Spinal cord (tissue), 10 donors: Measurements from ENCODE around the gene TAF3. TPM values are rescaled to one million over a fixed set of nuclear protein-coding genes. Genes with fewer than 3 reads are reported as not detected.
A peak's percentile ranks its signal among the peaks of the same experiment; 100 is the strongest.

Experiments used
- DNase-seq, 6 donors: peaks; one replicate each; pipeline versions ENCODE4 v3.0.0 to v3.0.0-alpha.2; 2013 to 2015; ENCODE audit warnings: low spot score in 6 of 6, low read depth in 4 of 6
- H3K27ac ChIP-seq: one replicate; pipeline ENCODE4 v1.5.1; 2013; ENCODE audit warnings: low read depth, low read length, control low read depth
- H3K27me3 ChIP-seq: one replicate; pipeline ENCODE4 v1.6.1; 2013; ENCODE audit warnings: low read length; ENCODE audit not compliant: control insufficient read depth, insufficient read depth
- H3K36me3 ChIP-seq: one replicate; pipeline ENCODE4 v1.6.1; 2013; ENCODE audit warnings: low read length; ENCODE audit not compliant: control insufficient read depth, insufficient read depth
- H3K4me1 ChIP-seq: one replicate; pipeline ENCODE4 v1.6.1; 2013; ENCODE audit warnings: low read length; ENCODE audit not compliant: control insufficient read depth, insufficient read depth
- H3K4me3 ChIP-seq: one replicate; pipeline ENCODE4 v1.5.1; 2013; ENCODE audit warnings: low read depth, low read length, control low read depth
- H3K9me3 ChIP-seq: one replicate; pipeline ENCODE4 v1.6.1; 2013; ENCODE audit warnings: low read length; ENCODE audit not compliant: control insufficient read depth, insufficient read depth
- WGBS: methylation state at CpG from one replicate; pipeline ENCODE4 v1.1.5; 2013; ENCODE audit warnings: missing lambda C conversion rate; ENCODE audit not compliant: insufficient coverage; 5-methylcytosine and 5-hydroxymethylcytosine counted together
- polyA plus RNA-seq, 2 donors: library from polyadenylated mRNA; unstranded; fragments of 120-200 nt; gene quantifications; one replicate each; pipeline ENCODE4 v1.2.1, GENCODE V29; 2013; ENCODE audit not compliant: insufficient read length in 2 of 2
- total RNA-seq, 2 donors: library from RNA; depleted of rRNA in 1 of 2; stranded (reverse); fragments of 120-200 nt in 1 of 2; fragments of >200 nt in 1 of 2; gene quantifications; one replicate each; pipeline versions ENCODE4 v1.2.3 to v1.2.4, GENCODE V29; 2013 to 2014
- donor health status: healthy.

Gene TAF3
- total and polyA plus RNA-seq, 4 donors: 3.8 to 10.8 (median 6.1) TPM

DNA sequence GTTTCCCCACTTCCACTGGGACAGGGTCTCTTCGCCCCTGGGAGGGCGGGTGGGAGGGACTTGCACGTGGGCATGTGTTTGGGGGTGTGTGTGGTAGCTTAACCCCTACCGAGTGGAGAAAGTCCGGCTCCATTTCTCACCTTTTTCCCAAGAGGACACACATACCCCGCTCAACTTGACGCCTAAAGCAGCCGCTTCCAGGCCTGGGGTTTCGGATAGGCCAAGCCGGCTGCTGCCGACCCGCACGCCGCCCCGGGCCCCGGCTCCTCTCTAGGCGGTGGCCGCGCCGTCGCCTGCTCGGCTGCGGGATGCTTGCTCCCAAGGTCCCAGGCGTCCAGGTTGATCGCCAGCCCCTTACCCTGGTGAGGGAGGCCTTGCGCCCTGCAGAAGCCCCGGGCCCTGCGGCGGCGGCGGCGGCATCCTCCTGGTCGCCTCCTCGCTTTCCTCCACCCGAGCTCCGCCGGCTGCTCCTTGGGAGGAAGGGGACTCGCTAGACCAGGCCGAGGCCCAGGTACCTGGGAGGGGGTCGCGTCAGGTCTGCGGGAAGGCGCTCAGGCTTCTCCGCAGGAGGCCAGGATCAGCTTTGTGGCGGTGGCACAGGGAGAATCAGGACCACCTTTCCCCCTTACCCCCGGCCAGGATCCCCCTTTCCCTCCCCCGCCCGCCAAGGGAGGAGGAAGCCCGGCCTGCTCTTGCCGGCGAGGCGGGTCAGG lies 233.0 kb downstream of the TAF3 start:
- Histone ChIP-seq H3K4me3 (no peak overlapping the region), H3K27me3 (peaks cover 98% of the 10 kb centered on the region), H3K9me3 (no peaks in the 10 kb centered on the region), H3K4me1 (peaks cover 76% of the 10 kb centered on the region), H3K27ac (no peak overlapping the region), H3K36me3 (no peaks in the 10 kb centered on the region)
- DNase-seq: peak in 2 of 6 donors; percentile 6 to 39
- 5% methylated on average over 43 of the region's 52 CpGs for WGBS

DNA sequence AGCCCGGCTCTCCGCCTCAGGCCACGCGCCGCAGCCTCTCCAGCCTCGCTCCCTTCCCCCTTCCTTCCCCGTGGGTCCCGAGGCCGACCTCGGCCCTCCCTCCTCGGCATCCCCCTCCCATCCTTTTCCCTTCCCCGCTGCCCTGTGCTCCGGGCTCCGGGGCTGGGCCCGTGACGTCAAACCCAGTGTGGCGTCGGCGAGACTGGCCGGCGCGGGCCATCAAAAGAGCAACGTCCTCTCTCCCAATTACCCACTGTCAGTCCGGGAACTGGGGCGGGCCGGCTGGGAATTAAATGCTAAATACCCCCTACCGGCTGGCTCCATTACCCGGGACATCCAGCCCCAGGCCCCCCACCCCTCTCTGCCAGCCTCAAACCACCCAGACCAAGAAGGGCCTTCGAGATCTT lies 233.5 kb downstream of the TAF3 start:
- Histone ChIP-seq H3K9me3 (no peaks in the 10 kb centered on the region), H3K27ac (no peak overlapping the region), H3K27me3 (peaks cover 98% of the 10 kb centered on the region), H3K4me3 (no peak overlapping the region), H3K36me3 (no peaks in the 10 kb centered on the region), H3K4me1 (peaks cover 76% of the 10 kb centered on the region)
- WGBS: under 1% methylated on average over 29 of the region's 29 CpGs
- peak in 1 of 6 donors; percentile 37 for DNase-seq

DNA sequence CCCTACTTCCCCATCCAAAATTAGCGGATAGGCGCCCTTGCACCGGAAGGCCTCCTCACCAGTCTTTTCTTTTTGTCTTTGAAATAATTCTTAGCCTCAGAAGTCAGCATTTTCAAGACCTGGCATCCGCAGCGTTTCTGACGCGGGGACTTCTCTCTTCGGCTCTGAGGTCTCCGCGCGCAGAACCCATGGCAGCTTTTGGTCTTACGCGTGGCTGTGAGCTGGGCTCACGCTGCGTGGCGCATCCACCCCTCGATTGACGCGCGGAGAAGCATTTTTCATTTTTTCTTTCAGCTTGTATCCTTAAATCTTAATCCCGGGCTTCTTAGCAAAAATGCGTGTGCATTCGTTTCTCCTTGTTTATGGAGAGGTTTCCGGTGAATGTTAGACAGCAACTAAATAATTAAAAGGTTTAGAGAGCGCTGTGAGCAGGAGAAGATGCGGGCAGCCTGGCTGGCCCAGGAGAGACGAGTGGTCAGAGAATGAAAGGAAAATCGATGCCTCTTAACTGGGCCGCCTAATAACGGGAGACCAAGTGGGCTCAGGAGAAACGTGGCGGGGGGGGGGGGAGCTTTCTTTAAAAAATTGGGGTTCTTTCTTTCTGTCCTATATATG lies 234.1 kb downstream of the TAF3 start:
- peaks cover 98% of the 10 kb centered on the region for H3K27me3 ChIP-seq
- H3K9me3 ChIP-seq: no peaks in the 10 kb centered on the region
- H3K36me3 ChIP-seq: no peaks in the 10 kb centered on the region
- H3K4me3 ChIP-seq: no peak overlapping the region
- H3K4me1 ChIP-seq: peaks cover 74% of the 10 kb centered on the region
- WGBS: 1% methylated on average over 25 of the region's 32 CpGs
- H3K27ac ChIP-seq: no peak overlapping the region
- DNase-seq: peak in 2 of 6 donors; percentile 76 to 81

DNA sequence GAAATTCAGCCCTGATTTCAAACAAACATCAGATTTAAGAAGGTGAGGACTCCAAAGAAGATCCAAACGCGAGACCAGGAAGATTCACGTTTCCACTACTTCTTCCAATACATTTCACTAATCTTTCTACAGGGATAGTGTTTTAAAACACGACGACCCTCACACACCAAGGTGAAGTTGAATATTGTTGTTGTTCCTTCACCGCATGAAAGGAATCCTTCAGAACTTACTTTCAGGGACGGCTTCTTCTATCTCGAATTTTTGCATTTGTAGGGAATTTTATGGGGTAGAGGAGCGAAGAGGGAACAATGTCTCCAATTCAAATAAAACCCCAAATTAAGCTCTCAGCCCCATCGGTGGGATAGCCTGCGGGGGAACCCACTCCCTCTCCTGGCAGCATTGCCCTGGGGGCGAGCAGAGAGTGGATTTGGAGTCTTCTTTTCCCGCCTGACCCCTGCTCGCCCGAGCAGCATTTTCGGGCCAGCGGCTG lies 234.7 kb downstream of the TAF3 start:
- Histone ChIP-seq H3K27ac (no peak overlapping the region), H3K36me3 (no peaks in the 10 kb centered on the region), H3K4me3 (no peak overlapping the region), H3K27me3 (peaks cover 98% of the 10 kb centered on the region), H3K9me3 (no peaks in the 10 kb centered on the region), H3K4me1 (peaks cover 68% of the 10 kb centered on the region)
- WGBS: 4% methylated on average over 8 of the region's 17 CpGs
- peak in 1 of 6 donors; percentile 65 for DNase-seq

DNA sequence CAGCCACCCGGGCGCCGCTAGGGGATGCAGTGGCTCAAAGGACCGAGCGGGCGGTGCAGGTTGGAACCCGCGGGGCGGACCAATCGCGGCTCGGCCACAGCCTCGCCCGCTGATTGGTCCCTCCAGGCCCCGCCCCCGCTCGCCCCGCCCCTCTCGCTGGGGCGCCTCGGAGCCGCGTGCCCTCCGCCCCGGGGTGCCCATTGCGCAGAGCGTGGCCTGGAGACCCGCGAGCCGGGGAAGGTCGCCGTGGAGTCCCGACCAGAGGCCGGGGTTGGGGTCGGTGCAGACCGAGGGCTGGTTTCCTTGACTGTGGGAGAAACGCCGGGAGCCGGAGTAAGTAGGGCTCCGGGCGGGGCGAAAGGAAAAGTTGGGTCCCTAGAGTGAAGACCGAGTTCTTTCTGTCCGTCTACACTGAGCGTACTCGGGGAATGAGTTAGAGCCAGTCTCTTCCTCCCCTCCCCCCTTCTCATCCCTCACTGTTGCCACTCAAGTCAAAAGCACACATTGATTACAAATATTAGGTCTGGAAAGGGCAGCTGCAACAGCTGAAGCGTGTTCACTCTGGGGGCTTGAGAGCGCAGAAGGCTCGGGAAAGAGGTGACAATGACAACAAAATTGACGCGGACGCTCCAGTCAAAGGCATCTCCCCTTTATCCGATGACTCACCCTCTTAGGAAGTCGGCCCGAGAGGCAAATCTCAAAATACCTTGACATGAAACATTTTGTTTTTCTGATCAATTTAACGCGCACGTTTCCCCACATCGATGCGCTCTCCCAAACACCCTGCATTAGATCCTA lies 235.3 kb downstream of the TAF3 start:
- peaks cover 98% of the 10 kb centered on the region for H3K27me3 ChIP-seq
- DNase-seq: peak in 4 of 6 donors; percentile 45 to 87 (median 75)
- H3K36me3 ChIP-seq: no peaks in the 10 kb centered on the region
- peaks cover 64% of the 10 kb centered on the region for H3K4me1 ChIP-seq
- WGBS: 0% methylated on average over 53 of the region's 60 CpGs
- no peaks in the 10 kb centered on the region for H3K9me3 ChIP-seq
- peak overlapping the region; percentile 41 for H3K4me3 ChIP-seq
- no peak overlapping the region for H3K27ac ChIP-seq

DNA sequence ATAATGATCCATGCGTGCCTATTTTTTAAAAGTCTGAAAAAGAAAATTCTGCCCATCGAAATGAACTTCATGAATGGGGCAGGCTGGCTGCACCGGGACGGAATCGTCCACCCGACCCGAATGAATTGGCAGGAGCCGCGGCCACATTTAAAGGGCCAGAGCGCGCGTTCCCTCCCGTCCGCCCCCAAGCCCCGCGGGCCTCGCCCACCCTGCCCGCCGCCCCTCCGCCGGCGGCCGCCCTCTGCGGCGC lies 235.9 kb downstream of the TAF3 start:
- Histone ChIP-seq H3K36me3 (no peaks in the 10 kb centered on the region), H3K4me3 (peak overlapping the region; percentile 41), H3K9me3 (no peaks in the 10 kb centered on the region), H3K27ac (no peak overlapping the region), H3K4me1 (peaks cover 63% of the 10 kb centered on the region), H3K27me3 (peaks cover 98% of the 10 kb centered on the region)
- DNase-seq: peak in 1 of 6 donors; percentile 51
- WGBS: under 1% methylated on average over 22 of the region's 25 CpGs

DNA sequence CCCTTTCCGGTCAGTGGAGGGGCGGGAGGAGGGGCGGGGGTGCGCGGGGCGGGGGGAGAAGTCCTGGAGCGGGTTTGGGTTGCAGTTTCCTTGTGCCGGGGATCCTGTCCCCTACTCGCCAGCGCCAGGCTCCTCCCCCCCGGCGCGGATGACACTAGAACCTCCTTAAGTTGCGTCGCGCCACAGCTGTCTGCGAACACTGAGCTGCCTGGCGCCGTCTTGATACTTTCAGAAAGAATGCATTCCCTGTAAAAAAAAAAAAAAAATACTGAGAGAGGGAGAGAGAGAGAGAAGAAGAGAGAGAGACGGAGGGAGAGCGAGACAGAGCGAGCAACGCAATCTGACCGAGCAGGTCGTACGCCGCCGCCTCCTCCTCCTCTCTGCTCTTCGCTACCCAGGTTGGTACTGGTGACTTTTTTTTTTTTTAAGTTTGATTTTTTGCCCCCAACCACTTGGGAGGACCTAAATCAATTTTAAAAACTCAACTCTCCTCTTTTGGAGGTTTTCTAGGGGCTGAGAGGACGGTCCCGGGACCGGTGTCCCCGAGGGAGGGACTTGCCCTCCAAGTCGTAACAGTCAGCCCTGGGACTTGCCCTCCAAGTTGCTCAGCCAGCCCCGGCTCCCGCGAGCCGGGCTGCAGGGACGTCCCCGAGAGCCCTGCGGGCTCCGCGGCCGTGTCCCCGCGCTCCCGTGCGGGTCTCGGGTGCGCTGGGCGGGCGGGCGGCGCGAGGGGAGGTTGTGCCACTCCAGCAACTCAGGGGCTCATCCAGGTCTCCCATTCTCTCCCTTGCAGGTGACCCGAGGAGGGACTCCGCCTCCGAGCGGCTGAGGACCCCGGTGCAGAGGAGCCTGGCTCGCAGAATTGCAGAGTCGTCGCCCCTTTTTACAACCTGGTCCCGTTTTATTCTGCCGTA lies 236.4 kb downstream of the TAF3 start, which contains the start of gene GATA3:
Gene GATA3 (plus strand): TSS at position 195 of the 914 bp plus-strand sequence. CDS start 968 bp downstream, outside the sequence.
- Histone ChIP-seq H3K4me1 (peaks cover 57% of the 10 kb centered on the region), H3K4me3 (peak within 1 kb of the TSS; percentile 41), H3K9me3 (no peaks in the 10 kb centered on the region), H3K27me3 (peaks cover 98% of the 10 kb centered on the region), H3K27ac (no peak within 1 kb of the TSS), H3K36me3 (no peaks in the 10 kb centered on the region)
- peak in 2 of 6 donors; percentile 42 to 61 for DNase-seq
- WGBS: 2% methylated on average over 52 of the region's 65 CpGs

DNA sequence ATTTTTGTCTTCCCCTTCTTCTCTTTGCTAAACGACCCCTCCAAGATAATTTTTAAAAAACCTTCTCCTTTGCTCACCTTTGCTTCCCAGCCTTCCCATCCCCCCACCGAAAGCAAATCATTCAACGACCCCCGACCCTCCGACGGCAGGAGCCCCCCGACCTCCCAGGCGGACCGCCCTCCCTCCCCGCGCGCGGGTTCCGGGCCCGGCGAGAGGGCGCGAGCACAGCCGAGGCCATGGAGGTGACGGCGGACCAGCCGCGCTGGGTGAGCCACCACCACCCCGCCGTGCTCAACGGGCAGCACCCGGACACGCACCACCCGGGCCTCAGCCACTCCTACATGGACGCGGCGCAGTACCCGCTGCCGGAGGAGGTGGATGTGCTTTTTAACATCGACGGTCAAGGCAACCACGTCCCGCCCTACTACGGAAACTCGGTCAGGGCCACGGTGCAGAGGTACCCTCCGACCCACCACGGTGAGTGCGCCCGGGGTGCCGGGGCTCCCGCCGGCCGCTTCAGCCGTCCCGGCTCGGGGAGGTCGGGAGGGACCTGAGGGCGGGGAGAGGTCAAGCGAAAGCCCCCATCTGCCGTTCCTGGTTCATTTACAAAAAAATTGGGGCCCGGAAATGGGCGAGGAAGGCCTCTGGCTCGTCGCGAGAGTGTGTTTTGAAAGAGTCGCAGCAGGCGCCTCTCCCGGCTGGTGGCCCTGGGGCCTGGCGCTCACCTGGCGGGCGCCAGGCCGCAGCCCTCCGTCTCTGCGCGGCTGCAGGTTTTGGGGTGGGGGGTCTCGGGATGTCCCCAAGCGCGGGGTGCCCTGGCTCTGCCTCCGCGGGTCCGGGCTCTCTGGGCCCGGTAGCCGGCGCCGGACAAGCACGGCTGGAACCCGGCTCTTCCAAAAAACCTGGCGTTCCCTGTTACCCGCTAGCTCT lies 237.4 kb downstream of the TAF3 start:
- H3K9me3 ChIP-seq: no peaks in the 10 kb centered on the region
- H3K36me3 ChIP-seq: no peaks in the 10 kb centered on the region
- no peak overlapping the region for H3K4me3 ChIP-seq
- H3K27ac ChIP-seq: no peak overlapping the region
- peaks cover 48% of the 10 kb centered on the region for H3K4me1 ChIP-seq
- peaks cover 98% of the 10 kb centered on the region for H3K27me3 ChIP-seq
- DNase-seq: peak in 2 of 6 donors; percentile 6 to 7
- WGBS: 5% methylated on average over 85 of the region's 85 CpGs
